ENCODE measurements around the gene KANK2.

- TF ChIP-seq EZH2 (IDR thresholded peaks at IDR 0.05; ENCODE audit: borderline replicate concordance, low read length) = no peak
- TF ChIP-seq CTCF (conservative IDR thresholded peaks at IDR 0.05 in 1 of 2, IDR thresholded peaks at IDR 0.05 in 1 of 2; ENCODE audit: extremely low read depth in 1 of 2, insufficient read depth in 1 of 2, low read depth in 1 of 2, low read length in 2 of 2) = no peak
Measured at GRCh38 chr19:11198769-11199424, 1.6 kb upstream of the KANK2 start.

Data from mammary epithelial cell (primary cell).